GM10248 (cell line): ENCODE measurements around the gene SIGLEC5.

Source experiments
- CTCF ChIA-PET: fragments of 300-600 bp; sonication (Branson Sonifier 250); formaldehyde crosslinking; extraction: SDS; loops from one replicate; lab custom pipeline; 2021; ENCODE audit warnings: antibody characterized with exemption; lab: Yijun Ruan, JAX
- POLR2A ChIA-PET: fragments of 350-650 bp; sonication (Branson Sonifier 250); formaldehyde crosslinking; extraction: SDS; loops from one replicate; lab custom pipeline; 2020; ENCODE audit warnings: antibody characterized with exemption; lab: Yijun Ruan, JAX
- DNase-seq: peaks from one replicate; pipeline ENCODE4 v3.0.0; 2012; ENCODE audit errors: extremely low spot score
- TF ChIP-seq, protein P1 (sequence below): IDR thresholded peaks from 2 replicates; pipeline ENCODE4 v1.5.1; 2012; ENCODE audit warnings: mild to moderate bottlenecking, low read depth; ENCODE audit errors: extremely low read depth, missing control alignments, control extremely low read depth

Gene SIGLEC5

GRCh38 chr19:51663650-51664049 lies 33.4 kb upstream of the SIGLEC5 start:
- TF ChIP-seq, protein P1, sequence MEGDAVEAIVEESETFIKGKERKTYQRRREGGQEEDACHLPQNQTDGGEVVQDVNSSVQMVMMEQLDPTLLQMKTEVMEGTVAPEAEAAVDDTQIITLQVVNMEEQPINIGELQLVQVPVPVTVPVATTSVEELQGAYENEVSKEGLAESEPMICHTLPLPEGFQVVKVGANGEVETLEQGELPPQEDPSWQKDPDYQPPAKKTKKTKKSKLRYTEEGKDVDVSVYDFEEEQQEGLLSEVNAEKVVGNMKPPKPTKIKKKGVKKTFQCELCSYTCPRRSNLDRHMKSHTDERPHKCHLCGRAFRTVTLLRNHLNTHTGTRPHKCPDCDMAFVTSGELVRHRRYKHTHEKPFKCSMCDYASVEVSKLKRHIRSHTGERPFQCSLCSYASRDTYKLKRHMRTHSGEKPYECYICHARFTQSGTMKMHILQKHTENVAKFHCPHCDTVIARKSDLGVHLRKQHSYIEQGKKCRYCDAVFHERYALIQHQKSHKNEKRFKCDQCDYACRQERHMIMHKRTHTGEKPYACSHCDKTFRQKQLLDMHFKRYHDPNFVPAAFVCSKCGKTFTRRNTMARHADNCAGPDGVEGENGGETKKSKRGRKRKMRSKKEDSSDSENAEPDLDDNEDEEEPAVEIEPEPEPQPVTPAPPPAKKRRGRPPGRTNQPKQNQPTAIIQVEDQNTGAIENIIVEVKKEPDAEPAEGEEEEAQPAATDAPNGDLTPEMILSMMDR, result no peak
- no peak for DNase-seq
- ChIA-PET CTCF (interaction anchor here (9.4 kb wide), 1 partner anchor 187 kb away, joined by 250 read pairs; the partner anchor contains the start of gene CEACAM18), POLR2A (no interaction called here)

DNA sequence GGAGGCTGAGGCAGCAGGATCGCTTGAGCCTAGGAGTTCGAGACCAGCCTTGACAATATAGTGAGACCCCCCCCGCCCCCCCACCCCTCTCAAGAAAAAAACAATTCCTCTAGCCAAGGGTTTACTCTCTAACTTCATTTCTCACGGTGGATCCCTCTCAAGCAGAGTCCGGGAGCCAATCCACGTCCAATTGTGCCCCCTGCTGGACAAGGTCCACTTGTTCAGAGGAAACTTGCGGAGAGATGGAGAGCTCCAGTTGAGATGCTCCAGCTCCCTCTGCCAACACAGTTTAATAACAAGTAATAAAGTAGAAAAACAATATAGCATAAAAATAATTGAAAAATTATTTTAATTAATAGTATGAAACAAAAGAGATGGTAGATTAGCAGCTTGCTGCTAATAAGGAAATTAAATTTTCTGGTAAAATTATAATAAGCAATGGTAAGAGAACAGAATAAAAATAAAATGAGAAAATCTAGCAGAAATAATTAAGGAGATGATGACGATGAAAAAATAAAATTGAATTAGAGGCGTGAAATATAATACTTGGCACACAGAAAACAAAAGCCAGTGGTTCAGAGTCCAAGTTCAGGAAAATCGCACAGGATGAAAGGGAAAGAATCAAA lies 30.9 kb upstream of the SIGLEC5 start:
- peak; percentile 58 for DNase-seq
- ChIA-PET CTCF (interaction anchor here (0.6 to 9.4 kb wide), 37 partner anchors 9 to 363 kb away, joined by 3 to 250 read pairs (median 4); partner anchors contain the start of genes CEACAM18, ETFB and SIGLEC10), POLR2A (no interaction called here)
- TF ChIP-seq, protein P1, result peak; percentile 82

DNA sequence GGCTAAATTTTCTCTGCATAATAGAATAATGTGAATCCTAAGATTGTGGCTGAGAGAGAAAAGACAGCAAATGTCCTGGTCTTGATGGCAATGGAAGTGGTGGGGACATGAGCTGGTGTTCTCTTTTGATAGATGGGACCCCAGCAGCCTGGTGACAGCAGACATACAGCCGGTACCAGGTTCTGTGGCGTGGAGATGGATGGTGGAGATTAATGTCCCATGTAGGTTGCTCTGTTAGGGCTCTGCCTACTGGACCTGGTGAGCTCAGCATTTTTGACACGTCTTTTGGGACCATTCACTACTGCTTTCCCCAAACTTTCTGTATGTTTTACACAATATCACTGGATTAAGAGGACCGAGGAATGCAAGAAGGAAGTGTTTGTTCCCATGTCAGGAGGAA lies 24.6 kb upstream of the SIGLEC5 start:
- CTCF ChIA-PET, result interaction anchor here (0.9 to 4.0 kb wide), 11 partner anchors 10 to 315 kb away, joined by 3 to 31 read pairs (median 4); no protein-coding TSS in a partner anchor
- POLR2A ChIA-PET, result no interaction called here
- TF ChIP-seq, protein P1, result no peak
- DNase-seq, result no peak

DNA sequence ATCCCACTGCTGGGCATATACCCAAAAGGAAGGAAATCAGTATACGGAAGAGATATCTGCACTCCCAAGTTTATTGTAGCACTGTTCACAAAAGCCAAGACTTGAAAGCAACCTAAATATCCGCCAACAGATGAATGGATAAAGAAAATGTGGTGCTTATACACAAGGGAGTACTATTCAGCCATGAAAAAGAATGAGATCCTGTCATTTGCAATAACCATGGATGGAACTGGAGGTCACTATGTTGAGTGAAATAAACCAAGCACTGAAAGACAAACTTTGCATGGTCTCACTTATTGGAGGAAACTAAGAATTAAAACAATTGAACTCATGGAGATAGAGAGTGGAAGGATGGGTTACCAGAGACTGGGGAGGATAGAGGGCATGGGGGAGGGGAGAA lies 23.0 kb upstream of the SIGLEC5 start:
- POLR2A ChIA-PET, result no interaction called here
- no peak for DNase-seq
- CTCF ChIA-PET, result interaction anchor here (1.9 to 4.0 kb wide), 4 partner anchors 8 to 232 kb away, joined by 5 to 31 read pairs (median 8); no protein-coding TSS in a partner anchor
- TF ChIP-seq, protein P1, result no peak

DNA sequence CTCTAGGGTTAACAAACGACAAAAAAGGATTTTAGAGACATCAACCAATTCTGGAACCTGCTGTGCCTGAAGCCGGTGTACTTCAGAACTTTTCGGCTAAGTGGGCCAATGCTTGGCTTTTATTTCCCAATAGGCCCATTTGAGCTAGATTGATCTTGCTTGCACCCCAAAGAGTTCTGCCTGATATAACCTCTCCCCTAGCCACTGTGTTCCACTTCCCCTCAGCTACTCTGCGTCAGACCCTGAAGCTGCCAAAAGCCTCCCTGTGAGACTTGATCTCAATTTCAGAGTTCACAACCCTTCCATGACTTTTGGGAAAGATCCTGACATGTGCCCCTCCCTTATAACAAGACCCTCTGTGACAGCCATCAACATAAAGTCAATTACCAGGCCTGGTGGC lies 22.1 kb upstream of the SIGLEC5 start:
- no peak for DNase-seq
- ChIA-PET CTCF (interaction anchor here (0.9 to 4.0 kb wide), 5 partner anchors 9 to 179 kb away, joined by 3 to 31 read pairs (median 6); no protein-coding TSS in a partner anchor), POLR2A (no interaction called here)
- TF ChIP-seq, protein P1, result no peak

DNA sequence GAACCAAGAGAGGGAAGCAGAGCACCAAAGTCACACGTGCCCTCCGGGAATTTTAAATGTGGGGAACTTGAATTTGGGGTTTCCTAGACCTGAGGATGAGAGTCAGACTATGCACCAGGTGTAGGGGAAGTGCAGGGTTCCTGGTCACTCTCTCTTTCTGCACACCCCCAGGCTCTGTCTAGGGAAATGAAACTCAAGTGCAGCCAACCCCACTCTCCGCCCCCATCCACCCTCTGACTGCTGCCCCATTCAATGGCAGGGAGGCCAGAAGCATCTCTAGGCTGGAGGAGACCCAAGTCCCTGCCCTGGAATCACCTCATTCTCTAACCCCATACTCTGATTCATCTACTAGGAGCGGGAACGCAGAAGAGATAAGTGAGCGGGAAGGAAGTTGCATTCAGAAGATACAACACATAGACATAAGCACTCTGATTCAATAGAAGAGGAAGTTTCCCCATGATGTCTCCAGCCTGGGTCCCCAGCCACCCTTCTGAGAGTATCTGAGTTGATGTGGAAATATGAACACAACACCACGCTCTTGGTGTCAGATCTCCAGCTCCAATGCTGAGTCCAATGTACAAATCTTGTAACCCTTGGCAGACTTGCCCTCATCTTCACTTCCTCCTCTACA lies 21.1 kb upstream of the SIGLEC5 start:
- ChIA-PET CTCF (interaction anchor here (0.9 to 4.0 kb wide), 6 partner anchors 10 to 179 kb away, joined by 3 to 31 read pairs (median 5); no protein-coding TSS in a partner anchor), POLR2A (no interaction called here)
- DNase-seq, result peak; percentile 62
- TF ChIP-seq, protein P1, result no peak
